Progenitor cell of endocrine pancreas (in vitro differentiated cells): ENCODE results near the gene COPB1. TPM values are rescaled to one million over a fixed set of nuclear protein-coding genes. Genes with fewer than 3 reads are reported as not detected.
A peak's percentile ranks its signal among the peaks of the same experiment; 100 is the strongest.

ENCODE experiments used
- DNase-seq: peaks from one replicate; pipeline ENCODE4 v3.0.0; 2021; ENCODE audit warnings: low spot score; ENCODE audit not compliant: unreplicated experiment
- H3K27ac Mint-ChIP-seq: 2 replicates; pipeline ENCODE4 v1.8.0; 2021; ENCODE audit warnings: mild to moderate bottlenecking, moderate library complexity, mixed read lengths
- H3K27me3 Mint-ChIP-seq: 2 replicates; pipeline ENCODE4 v1.8.0; 2021; ENCODE audit warnings: mixed read lengths
- H3K36me3 Mint-ChIP-seq: 2 replicates; pipeline ENCODE4 v1.8.0; 2022; ENCODE audit warnings: mixed read lengths; ENCODE audit not compliant: insufficient read depth
- H3K4me1 Mint-ChIP-seq: 2 replicates; pipeline ENCODE4 v1.8.0; 2021; ENCODE audit warnings: low read depth, mixed read lengths
- H3K4me3 Mint-ChIP-seq: 2 replicates; pipeline ENCODE4 v1.8.0; 2021; ENCODE audit warnings: low read depth, mild to moderate bottlenecking, moderate library complexity, mixed read lengths
- H3K9me3 Mint-ChIP-seq: 2 replicates; pipeline ENCODE4 v1.8.0; 2021; ENCODE audit warnings: low read depth, mixed read lengths
- total RNA-seq: library from RNA; stranded (reverse); gene quantifications from 2 replicates; pipeline ENCODE4 v1.2.1, GENCODE V29; 2021
- TF ChIP-seq, protein P1 (sequence below): fragments of 200-600 bp; sonication (generic); IDR thresholded peaks from one replicate; pipeline ENCODE4 v1.5.0; 2021; ENCODE audit warnings: antibody characterized with exemption, mild to moderate bottlenecking; ENCODE audit not compliant: unreplicated experiment

The COPB1 gene
- total RNA-seq, 1 donor from 2014 or later = 99.9 TPM

DNA sequence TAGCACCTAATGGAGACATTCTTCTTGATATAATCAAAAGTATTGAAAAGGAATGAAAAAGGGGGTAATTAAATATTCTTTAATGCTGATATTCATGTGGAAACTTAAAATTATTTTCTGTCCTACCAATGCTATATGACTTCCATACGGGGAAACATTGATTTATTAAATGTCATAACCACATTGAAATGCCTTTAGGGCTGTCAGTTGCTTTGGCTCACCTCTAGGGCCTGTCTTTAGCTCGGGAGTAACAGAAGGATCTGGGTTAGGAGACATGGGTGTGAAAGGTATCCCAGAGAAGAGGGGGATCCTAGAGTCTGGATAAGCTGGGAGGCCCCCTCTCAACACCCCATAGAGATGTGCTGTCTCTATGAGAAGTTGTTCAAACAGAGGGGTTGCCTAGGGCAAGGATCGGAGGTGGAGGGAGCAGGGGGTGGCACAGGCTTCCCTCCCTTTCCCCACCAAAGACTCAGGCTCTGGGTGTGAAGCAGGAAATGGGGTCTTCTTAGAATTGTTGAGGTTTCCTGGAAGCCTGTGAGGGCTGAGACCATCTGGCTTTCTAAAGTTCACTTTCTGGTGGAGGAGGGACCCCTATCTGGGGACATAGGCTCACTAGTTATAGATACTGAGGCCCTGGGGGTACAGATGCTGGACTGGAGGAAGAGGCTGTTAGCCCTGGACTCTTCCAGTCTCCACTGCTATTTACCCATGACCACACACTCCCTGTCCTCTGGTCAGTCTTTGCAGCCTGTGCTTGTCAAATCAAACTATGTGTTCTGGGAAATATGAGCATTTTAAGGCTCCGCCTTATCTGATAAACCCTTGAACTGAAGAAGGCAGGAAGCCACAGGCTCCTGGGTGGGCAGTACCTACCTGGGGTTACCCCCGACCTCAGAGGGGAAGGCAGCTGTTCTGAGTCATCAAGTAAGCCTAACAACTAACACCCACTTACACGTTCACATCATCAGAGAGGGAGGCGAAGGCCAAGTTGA, 84.8 kb downstream of the COPB1 start:
- H3K36me3 Mint-ChIP-seq = no peaks in the 10 kb centered on the region
- H3K27ac Mint-ChIP-seq = no peak overlapping the region
- H3K4me3 Mint-ChIP-seq = no peak overlapping the region
- TF ChIP-seq, protein P1, sequence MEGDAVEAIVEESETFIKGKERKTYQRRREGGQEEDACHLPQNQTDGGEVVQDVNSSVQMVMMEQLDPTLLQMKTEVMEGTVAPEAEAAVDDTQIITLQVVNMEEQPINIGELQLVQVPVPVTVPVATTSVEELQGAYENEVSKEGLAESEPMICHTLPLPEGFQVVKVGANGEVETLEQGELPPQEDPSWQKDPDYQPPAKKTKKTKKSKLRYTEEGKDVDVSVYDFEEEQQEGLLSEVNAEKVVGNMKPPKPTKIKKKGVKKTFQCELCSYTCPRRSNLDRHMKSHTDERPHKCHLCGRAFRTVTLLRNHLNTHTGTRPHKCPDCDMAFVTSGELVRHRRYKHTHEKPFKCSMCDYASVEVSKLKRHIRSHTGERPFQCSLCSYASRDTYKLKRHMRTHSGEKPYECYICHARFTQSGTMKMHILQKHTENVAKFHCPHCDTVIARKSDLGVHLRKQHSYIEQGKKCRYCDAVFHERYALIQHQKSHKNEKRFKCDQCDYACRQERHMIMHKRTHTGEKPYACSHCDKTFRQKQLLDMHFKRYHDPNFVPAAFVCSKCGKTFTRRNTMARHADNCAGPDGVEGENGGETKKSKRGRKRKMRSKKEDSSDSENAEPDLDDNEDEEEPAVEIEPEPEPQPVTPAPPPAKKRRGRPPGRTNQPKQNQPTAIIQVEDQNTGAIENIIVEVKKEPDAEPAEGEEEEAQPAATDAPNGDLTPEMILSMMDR = no peak
- H3K27me3 Mint-ChIP-seq = peaks cover 9% of the 10 kb centered on the region
- H3K9me3 Mint-ChIP-seq = no peaks in the 10 kb centered on the region
- DNase-seq = no peak
- no peaks in the 10 kb centered on the region for H3K4me1 Mint-ChIP-seq

DNA sequence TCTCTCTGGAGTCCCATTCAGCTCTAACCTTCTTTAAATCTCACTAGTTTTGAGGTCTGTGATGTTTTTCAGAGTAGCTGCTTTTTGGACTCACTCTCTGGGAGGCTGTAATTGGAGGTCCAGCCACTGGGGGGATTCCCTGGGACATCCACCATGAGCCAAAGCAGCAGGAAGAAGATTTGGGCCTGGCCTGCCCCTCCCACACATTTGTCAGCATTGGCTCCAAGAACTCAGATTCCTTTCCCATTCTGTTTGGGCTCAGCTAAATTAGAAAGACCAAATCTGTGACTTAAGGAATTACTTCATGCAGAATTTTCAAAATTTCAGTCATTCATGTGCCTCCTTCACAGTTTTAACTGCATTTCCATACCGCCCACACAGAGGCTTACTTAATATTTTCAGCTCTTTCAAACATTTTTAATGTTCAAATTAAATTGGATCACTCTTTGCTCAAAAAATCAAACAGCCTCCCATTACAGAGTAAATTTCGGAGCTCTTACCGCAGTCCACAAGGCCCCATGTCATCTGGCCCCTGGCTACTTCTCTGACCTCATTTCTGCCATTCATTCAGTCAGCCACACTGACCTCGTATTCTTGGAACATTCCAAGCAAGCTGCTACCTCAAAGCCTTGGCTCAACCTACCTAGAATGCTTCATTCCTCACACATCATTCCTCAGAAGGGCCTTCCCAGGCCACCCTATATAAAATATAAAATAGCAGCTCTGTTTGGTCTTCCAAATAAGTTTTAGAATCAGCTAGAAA, 86.1 kb downstream of the COPB1 start:
- H3K9me3 Mint-ChIP-seq = no peaks in the 10 kb centered on the region
- peaks cover 5% of the 10 kb centered on the region for H3K27me3 Mint-ChIP-seq
- TF ChIP-seq, protein P1 = peak; percentile 16
- no peak for DNase-seq
- no peak overlapping the region for H3K27ac Mint-ChIP-seq
- H3K4me1 Mint-ChIP-seq = no peaks in the 10 kb centered on the region
- no peaks in the 10 kb centered on the region for H3K36me3 Mint-ChIP-seq
- no peak overlapping the region for H3K4me3 Mint-ChIP-seq

DNA sequence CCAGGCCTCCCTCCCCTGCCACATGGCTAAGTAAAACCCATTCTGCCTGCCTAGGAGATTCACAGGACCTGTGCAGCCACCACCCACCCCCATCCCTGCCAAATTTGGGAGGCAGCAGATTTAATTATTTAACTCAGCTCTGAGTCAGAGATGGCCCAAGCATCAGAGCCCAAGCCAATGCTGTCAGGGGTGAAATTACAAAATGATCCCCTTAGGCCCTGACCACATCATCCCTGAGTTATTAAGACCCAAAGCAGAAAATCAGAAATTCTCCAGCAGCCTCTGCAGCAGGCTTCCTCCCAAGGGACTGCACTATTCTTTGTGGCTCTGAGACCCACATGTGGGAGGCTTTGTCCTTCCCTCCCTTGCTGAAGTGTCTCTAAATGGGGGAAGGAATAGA, 87.8 kb downstream of the COPB1 start:
- H3K27me3 Mint-ChIP-seq = peaks cover 13% of the 10 kb centered on the region
- TF ChIP-seq, protein P1 = no peak
- H3K36me3 Mint-ChIP-seq = no peaks in the 10 kb centered on the region
- no peak for DNase-seq
- H3K9me3 Mint-ChIP-seq = no peaks in the 10 kb centered on the region
- no peak overlapping the region for H3K27ac Mint-ChIP-seq
- no peak overlapping the region for H3K4me3 Mint-ChIP-seq
- H3K4me1 Mint-ChIP-seq = no peaks in the 10 kb centered on the region

DNA sequence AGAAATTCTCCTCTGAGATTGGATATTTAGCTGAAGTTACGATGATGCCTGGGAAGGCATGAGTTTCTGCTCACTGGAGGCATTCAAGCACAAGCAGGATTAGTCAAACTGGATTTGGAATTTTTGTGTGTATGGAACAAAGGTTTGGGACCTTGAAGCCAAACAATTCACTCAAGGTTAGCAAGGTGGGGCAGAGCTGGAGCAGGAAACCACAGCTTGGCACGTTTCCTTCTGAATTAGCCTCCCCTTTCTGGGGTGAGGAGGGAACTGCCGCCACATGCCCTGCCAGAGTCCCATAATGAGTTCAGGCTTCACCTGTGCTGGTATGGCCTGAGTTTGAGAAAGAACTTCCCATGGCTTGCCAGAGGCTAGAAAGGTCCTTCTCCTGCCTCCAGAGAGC, 89.7 kb downstream of the COPB1 start:
- DNase-seq = no peak
- Mint-ChIP-seq H3K36me3 (no peaks in the 10 kb centered on the region), H3K27me3 (peaks cover 13% of the 10 kb centered on the region), H3K4me3 (no peak overlapping the region), H3K27ac (no peak overlapping the region), H3K9me3 (no peaks in the 10 kb centered on the region), H3K4me1 (no peaks in the 10 kb centered on the region)
- TF ChIP-seq, protein P1 = no peak

DNA sequence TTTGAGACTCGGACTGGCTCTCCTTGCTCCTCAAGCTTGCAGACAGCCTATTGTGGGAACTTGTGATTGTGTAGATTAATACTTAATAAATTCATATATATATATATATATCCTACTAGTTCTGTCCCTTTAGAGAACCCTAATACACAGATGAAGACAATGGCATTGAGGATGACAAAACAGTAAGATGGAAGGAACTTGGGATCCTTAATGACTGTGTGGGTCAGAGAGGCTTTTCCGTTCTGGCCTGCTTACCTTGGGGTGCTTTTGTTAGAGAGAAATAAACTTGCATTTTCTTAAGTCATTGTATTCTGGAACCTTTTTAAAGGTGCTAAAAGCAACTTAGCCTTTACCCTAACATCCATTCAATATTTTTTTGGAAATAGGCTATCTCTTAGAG, 91.0 kb downstream of the COPB1 start:
- no peak for DNase-seq
- no peaks in the 10 kb centered on the region for H3K4me1 Mint-ChIP-seq
- H3K36me3 Mint-ChIP-seq = no peaks in the 10 kb centered on the region
- no peaks in the 10 kb centered on the region for H3K9me3 Mint-ChIP-seq
- H3K27me3 Mint-ChIP-seq = peaks cover 13% of the 10 kb centered on the region
- H3K4me3 Mint-ChIP-seq = no peak overlapping the region
- TF ChIP-seq, protein P1 = no peak
- H3K27ac Mint-ChIP-seq = no peak overlapping the region
